ENCODE results near the gene SLC23A3. TPM values are rescaled to one million over a fixed set of nuclear protein-coding genes. Genes with fewer than 3 reads are reported as not detected.

Gene SLC23A3
- total and polyA plus RNA-seq, 9 of the 15 experiments (the other 6 are each of a cell fraction or from before 2014, with no cell fraction given), result 0.06 to 0.64 (median 0.16) TPM

DNA sequence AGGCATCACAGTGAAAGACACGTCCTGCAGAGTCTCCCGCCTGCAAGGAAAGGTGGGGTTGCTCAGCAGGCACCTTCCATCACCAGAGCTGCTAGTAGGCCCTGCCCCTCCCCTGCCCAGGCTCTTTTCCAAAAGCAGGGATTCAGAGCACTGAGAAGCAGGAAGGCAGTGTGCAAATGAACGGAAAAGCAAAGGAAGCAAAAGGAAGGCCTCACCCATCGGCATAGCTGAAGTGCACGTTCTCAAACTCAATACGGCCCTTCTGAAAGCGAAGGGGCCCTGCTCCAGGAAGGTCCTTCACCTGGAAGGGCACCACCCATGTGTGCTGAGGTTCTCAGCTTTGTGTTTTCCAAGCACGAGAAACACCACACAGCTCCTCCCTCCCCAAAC, 43.2 kb upstream of the SLC23A3 start:
- POLR2A ChIA-PET, result no interaction called here

DNA sequence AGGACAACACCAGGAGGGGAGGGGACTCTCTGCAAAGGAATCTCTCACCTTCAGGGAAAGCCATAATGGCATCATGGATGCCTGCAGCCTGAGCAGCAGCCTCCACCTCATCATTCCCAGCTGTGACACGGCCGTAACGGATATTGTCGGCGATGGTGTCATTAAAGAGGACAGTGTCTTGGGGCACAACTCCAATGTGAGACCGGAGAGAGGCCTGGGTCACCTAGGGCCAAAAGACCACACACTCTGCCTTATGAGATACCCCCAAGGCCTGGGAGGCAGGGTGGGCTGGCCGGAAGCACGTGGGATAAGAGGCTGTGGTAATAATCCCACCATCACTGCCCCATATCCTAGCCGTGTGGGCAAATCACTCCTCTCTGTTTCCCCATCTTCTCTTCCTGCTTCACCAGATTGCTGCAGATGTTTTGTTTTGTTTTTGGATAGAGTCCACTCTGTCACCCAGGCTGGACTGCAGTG, 41.1 kb upstream of the SLC23A3 start:
- no peak for FAIRE-seq
- H3K4me1 ChIP-seq (replicated peaks in 1 of 2; ENCODE audit: control insufficient read depth in 2 of 2, insufficient read depth in 2 of 2, low read length in 2 of 2), result peaks cover 16 to 21% of the 10 kb centered on the region in 2 experiments; a peak in 4 of 5 replicates
- no peaks in the 10 kb centered on the region for H3K9me1 ChIP-seq (ENCODE audit: control insufficient read depth, insufficient read depth, low read length)
- no peak overlapping the region for H3K27ac ChIP-seq (ENCODE audit: extremely low read depth, low read depth, low read length)
- WGBS (ENCODE audit: insufficient coverage, low coverage, missing lambda C conversion rate), result 90% methylated on average over 8 of the region's 9 CpGs
- H3K79me2 ChIP-seq (ENCODE audit: control insufficient read depth, insufficient read depth, low read length), result peaks cover under 1% of the 10 kb centered on the region
- peaks cover 80% of the 10 kb centered on the region for H3K36me3 ChIP-seq (ENCODE audit: control insufficient read depth, insufficient read depth, low read length)
- intact Hi-C loops (cut with micrococcal nuclease), result no loop called here
- no peak overlapping the region for H3K4me2 ChIP-seq (ENCODE audit: insufficient read depth, low read length)
- no peak for ATAC-seq
- in situ Hi-C loops (cut with MboI), result no loop called here
- no peak for DNase-seq (ENCODE audit: extremely low read depth in 1 of 4, low spot score in 3 of 4)
- no TSS peak for BruUV-seq (replicated peaks)
- ChIA-PET POLR2A (no interaction called here), CTCF (ENCODE audit: low intra/inter-chr PET ratio) (interaction anchor here (0.6 to 0.9 kb wide), 2 partner anchors 33 to 149 kb away, joined by 3 to 4 read pairs; partner anchors contain the start of gene RETREG2)
- peaks cover 11% of the 10 kb centered on the region; the same call in 1 of the 2 replicates for H4K20me1 ChIP-seq (replicated peaks; ENCODE audit: control insufficient read depth, insufficient read depth, low read length)
- no peaks in the 10 kb centered on the region for H3K27me3 ChIP-seq (ENCODE audit: control insufficient read depth in 2 of 2, insufficient read depth in 2 of 2, low read length in 2 of 2)
- H3K9ac ChIP-seq (ENCODE audit: insufficient read depth in 1 of 2, low read depth in 2 of 2, low read length in 2 of 2), result no peak overlapping the region
- H3K9me3 ChIP-seq (replicated peaks; ENCODE audit: control insufficient read depth, insufficient read depth, low read depth, low read length), result no peaks in the 10 kb centered on the region
- no peak overlapping the region for H3K4me3 ChIP-seq
- H2AFZ ChIP-seq (ENCODE audit: low read depth, low read length), result no peak overlapping the region
- no peak for TF ChIP-seq SMAD4 (CRISPR knock-in tag; conservative IDR thresholded peaks at IDR 0.05)
- TF ChIP-seq BRD9 (IDR thresholded peaks at IDR 0.05; ENCODE audit: low read depth, partially characterized antibody), result no peak
- TF ChIP-seq HDGF (IDR thresholded peaks at IDR 0.05), result no peak
- TF ChIP-seq HMG20B (CRISPR knock-in tag; IDR thresholded peaks at IDR 0.05), result no peak
- TF ChIP-seq TAF9B (IDR thresholded peaks at IDR 0.05; ENCODE audit: partially characterized antibody), result no peak
- TF ChIP-seq, protein P1, sequence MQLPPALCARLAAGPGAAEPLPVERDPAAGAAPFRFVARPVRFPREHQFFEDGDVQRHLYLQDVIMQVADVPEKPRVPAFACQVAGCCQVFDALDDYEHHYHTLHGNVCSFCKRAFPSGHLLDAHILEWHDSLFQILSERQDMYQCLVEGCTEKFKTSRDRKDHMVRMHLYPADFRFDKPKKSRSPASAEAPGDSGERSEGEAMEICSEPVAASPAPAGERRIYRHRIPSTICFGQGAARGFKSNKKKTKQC (CRISPR knock-in tag; IDR thresholded peaks at IDR 0.05), result no peak
- TF ChIP-seq, protein P2, sequence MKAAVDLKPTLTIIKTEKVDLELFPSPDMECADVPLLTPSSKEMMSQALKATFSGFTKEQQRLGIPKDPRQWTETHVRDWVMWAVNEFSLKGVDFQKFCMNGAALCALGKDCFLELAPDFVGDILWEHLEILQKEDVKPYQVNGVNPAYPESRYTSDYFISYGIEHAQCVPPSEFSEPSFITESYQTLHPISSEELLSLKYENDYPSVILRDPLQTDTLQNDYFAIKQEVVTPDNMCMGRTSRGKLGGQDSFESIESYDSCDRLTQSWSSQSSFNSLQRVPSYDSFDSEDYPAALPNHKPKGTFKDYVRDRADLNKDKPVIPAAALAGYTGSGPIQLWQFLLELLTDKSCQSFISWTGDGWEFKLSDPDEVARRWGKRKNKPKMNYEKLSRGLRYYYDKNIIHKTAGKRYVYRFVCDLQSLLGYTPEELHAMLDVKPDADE (conservative IDR thresholded peaks at IDR 0.05; ENCODE audit: control insufficient read depth, low read depth, low read length), result no peak
- TF ChIP-seq MYC (IDR thresholded peaks at IDR 0.05; ENCODE audit: low read depth, low read length), result no peak
- TF ChIP-seq MYC (CRISPR knock-in tag; IDR thresholded peaks at IDR 0.05; ENCODE audit: borderline replicate concordance, low read depth), result no peak
- TF ChIP-seq, protein P3, sequence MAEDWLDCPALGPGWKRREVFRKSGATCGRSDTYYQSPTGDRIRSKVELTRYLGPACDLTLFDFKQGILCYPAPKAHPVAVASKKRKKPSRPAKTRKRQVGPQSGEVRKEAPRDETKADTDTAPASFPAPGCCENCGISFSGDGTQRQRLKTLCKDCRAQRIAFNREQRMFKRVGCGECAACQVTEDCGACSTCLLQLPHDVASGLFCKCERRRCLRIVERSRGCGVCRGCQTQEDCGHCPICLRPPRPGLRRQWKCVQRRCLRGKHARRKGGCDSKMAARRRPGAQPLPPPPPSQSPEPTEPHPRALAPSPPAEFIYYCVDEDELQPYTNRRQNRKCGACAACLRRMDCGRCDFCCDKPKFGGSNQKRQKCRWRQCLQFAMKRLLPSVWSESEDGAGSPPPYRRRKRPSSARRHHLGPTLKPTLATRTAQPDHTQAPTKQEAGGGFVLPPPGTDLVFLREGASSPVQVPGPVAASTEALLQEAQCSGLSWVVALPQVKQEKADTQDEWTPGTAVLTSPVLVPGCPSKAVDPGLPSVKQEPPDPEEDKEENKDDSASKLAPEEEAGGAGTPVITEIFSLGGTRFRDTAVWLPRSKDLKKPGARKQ (CRISPR knock-in tag; IDR thresholded peaks at IDR 0.05), result no peak
- TF ChIP-seq KLF16 (IDR thresholded peaks at IDR 0.05), result no peak

More for the DNA sequence above, 43.2 kb upstream of the SLC23A3 start:
- Histone ChIP-seq H3K4me2 (ENCODE audit: insufficient read depth, low read length) (no peak overlapping the region), H3K4me3 (no peak overlapping the region), H3K4me1 (replicated peaks in 1 of 2; ENCODE audit: control insufficient read depth in 2 of 2, insufficient read depth in 2 of 2, low read length in 2 of 2) (peaks cover 10 to 21% of the 10 kb centered on the region in 2 experiments; a peak in 4 of 5 replicates), H3K9me3 (replicated peaks; ENCODE audit: control insufficient read depth, insufficient read depth, low read depth, low read length) (no peaks in the 10 kb centered on the region), H3K9ac (ENCODE audit: insufficient read depth in 1 of 2, low read depth in 2 of 2, low read length in 2 of 2) (no peak overlapping the region), H3K27me3 (ENCODE audit: control insufficient read depth in 2 of 2, insufficient read depth in 2 of 2, low read length in 2 of 2) (no peaks in the 10 kb centered on the region), H3K27ac (ENCODE audit: extremely low read depth, low read depth, low read length) (no peak overlapping the region), H4K20me1 (replicated peaks; ENCODE audit: control insufficient read depth, insufficient read depth, low read length) (peaks cover 6% of the 10 kb centered on the region; the same call in 1 of the 2 replicates), H3K79me2 (ENCODE audit: control insufficient read depth, insufficient read depth, low read length) (peaks cover 20% of the 10 kb centered on the region), H2AFZ (ENCODE audit: low read depth, low read length) (no peak overlapping the region), H3K36me3 (ENCODE audit: control insufficient read depth, insufficient read depth, low read length) (peaks cover 80% of the 10 kb centered on the region), H3K9me1 (ENCODE audit: control insufficient read depth, insufficient read depth, low read length) (no peaks in the 10 kb centered on the region)
- CTCF ChIA-PET (ENCODE audit: low intra/inter-chr PET ratio), result no interaction called here
- ATAC-seq (no peak), DNase-seq (ENCODE audit: extremely low read depth in 1 of 4, low spot score in 3 of 4) (no peak), FAIRE-seq (no peak)
- TF ChIP-seq HDAC2 (IDR thresholded peaks at IDR 0.05) (no peak), POLR2H (tag; IDR thresholded peaks at IDR 0.05; ENCODE audit: low read depth) (no peak), KLF1 (tag; IDR thresholded peaks at IDR 0.05) (no peak), HOXB6 (CRISPR knock-in tag; IDR thresholded peaks at IDR 0.05; ENCODE audit: borderline replicate concordance) (no peak), ZNF583 (CRISPR knock-in tag; IDR thresholded peaks at IDR 0.05) (no peak), ASH1L (IDR thresholded peaks at IDR 0.05; ENCODE audit: borderline replicate concordance, low read depth, partially characterized antibody) (no peak), NELFE (IDR thresholded peaks at IDR 0.05; ENCODE audit: insufficient read depth, insufficient read length) (no peak)
- intact Hi-C loops (cut with micrococcal nuclease), result no loop called here
- WGBS (ENCODE audit: insufficient coverage, low coverage, missing lambda C conversion rate), result 84% methylated on average over 6 of the region's 8 CpGs
- in situ Hi-C loops (cut with MboI), result no loop called here
- BruUV-seq (replicated peaks), result no TSS peak
